ENCODE data around the gene TALDO1.

TALDO1 gene

GRCh38 chr11:786235-787083, 39.2 kb downstream of the TALDO1 start:
- no peak for TF ChIP-seq ZBTB7A (IDR thresholded peaks at IDR 0.05; ENCODE audit: low read depth)
- no peak for TF ChIP-seq REST (IDR thresholded peaks at IDR 0.05; ENCODE audit: low read depth)
- no peak for TF ChIP-seq TAF1 (IDR thresholded peaks at IDR 0.05; ENCODE audit: low read depth)
- no peak for TF ChIP-seq NFIC (IDR thresholded peaks at IDR 0.05)
- no peak for TF ChIP-seq MAX (IDR thresholded peaks at IDR 0.05)
- no peak for TF ChIP-seq RAD21 (IDR thresholded peaks at IDR 0.05; ENCODE audit: low read depth)
- no peak for TF ChIP-seq CEBPB (IDR thresholded peaks at IDR 0.05)
- TF ChIP-seq TEAD4 (IDR thresholded peaks at IDR 0.05), result no peak
- TF ChIP-seq TCF12 (IDR thresholded peaks at IDR 0.05; ENCODE audit: low read depth), result no peak
- no peak for TF ChIP-seq USF1 (IDR thresholded peaks at IDR 0.05)
- TF ChIP-seq CREB1 (IDR thresholded peaks at IDR 0.05; ENCODE audit: low read depth), result no peak
- no peak for TF ChIP-seq EP300 (IDR thresholded peaks at IDR 0.05; ENCODE audit: borderline replicate concordance)
- TF ChIP-seq EGR1 (IDR thresholded peaks at IDR 0.05), result no peak
- TF ChIP-seq FOXM1 (IDR thresholded peaks at IDR 0.05; ENCODE audit: borderline replicate concordance, low read depth), result no peak
- no peak for TF ChIP-seq YY1 (IDR thresholded peaks at IDR 0.05; ENCODE audit: low read depth)

GRCh38 chr11:787084-787675, 39.9 kb downstream of the TALDO1 start:
- TF ChIP-seq USF1 (IDR thresholded peaks at IDR 0.05) (no peak), TEAD4 (IDR thresholded peaks at IDR 0.05) (no peak), CEBPB (IDR thresholded peaks at IDR 0.05) (no peak), TAF1 (IDR thresholded peaks at IDR 0.05; ENCODE audit: low read depth) (no peak), ZBTB7A (IDR thresholded peaks at IDR 0.05; ENCODE audit: low read depth) (no peak), REST (IDR thresholded peaks at IDR 0.05; ENCODE audit: low read depth) (no peak)

GRCh38 chr11:788009-788640, 40.9 kb downstream of the TALDO1 start:
- TF ChIP-seq TEAD4 (IDR thresholded peaks at IDR 0.05) (no peak), RAD21 (IDR thresholded peaks at IDR 0.05; ENCODE audit: low read depth) (no peak), YY1 (IDR thresholded peaks at IDR 0.05; ENCODE audit: low read depth) (no peak), CEBPB (IDR thresholded peaks at IDR 0.05) (no peak), CREB1 (IDR thresholded peaks at IDR 0.05; ENCODE audit: low read depth) (no peak), TAF1 (IDR thresholded peaks at IDR 0.05; ENCODE audit: low read depth) (no peak), NFIC (IDR thresholded peaks at IDR 0.05) (no peak), USF1 (IDR thresholded peaks at IDR 0.05) (no peak), EP300 (IDR thresholded peaks at IDR 0.05; ENCODE audit: borderline replicate concordance) (no peak), REST (IDR thresholded peaks at IDR 0.05; ENCODE audit: low read depth) (no peak), MAX (IDR thresholded peaks at IDR 0.05) (no peak)

All from Ishikawa (cell line).